ENCODE data around the gene PCLO.
A peak's percentile ranks its signal among the peaks of the same experiment; 100 is the strongest.

Gene PCLO, protein sequence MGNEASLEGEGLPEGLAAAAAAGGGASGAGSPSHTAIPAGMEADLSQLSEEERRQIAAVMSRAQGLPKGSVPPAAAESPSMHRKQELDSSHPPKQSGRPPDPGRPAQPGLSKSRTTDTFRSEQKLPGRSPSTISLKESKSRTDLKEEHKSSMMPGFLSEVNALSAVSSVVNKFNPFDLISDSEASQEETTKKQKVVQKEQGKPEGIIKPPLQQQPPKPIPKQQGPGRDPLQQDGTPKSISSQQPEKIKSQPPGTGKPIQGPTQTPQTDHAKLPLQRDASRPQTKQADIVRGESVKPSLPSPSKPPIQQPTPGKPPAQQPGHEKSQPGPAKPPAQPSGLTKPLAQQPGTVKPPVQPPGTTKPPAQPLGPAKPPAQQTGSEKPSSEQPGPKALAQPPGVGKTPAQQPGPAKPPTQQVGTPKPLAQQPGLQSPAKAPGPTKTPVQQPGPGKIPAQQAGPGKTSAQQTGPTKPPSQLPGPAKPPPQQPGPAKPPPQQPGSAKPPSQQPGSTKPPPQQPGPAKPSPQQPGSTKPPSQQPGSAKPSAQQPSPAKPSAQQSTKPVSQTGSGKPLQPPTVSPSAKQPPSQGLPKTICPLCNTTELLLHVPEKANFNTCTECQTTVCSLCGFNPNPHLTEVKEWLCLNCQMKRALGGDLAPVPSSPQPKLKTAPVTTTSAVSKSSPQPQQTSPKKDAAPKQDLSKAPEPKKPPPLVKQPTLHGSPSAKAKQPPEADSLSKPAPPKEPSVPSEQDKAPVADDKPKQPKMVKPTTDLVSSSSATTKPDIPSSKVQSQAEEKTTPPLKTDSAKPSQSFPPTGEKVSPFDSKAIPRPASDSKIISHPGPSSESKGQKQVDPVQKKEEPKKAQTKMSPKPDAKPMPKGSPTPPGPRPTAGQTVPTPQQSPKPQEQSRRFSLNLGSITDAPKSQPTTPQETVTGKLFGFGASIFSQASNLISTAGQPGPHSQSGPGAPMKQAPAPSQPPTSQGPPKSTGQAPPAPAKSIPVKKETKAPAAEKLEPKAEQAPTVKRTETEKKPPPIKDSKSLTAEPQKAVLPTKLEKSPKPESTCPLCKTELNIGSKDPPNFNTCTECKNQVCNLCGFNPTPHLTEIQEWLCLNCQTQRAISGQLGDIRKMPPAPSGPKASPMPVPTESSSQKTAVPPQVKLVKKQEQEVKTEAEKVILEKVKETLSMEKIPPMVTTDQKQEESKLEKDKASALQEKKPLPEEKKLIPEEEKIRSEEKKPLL (N-terminal part only)

DNA sequence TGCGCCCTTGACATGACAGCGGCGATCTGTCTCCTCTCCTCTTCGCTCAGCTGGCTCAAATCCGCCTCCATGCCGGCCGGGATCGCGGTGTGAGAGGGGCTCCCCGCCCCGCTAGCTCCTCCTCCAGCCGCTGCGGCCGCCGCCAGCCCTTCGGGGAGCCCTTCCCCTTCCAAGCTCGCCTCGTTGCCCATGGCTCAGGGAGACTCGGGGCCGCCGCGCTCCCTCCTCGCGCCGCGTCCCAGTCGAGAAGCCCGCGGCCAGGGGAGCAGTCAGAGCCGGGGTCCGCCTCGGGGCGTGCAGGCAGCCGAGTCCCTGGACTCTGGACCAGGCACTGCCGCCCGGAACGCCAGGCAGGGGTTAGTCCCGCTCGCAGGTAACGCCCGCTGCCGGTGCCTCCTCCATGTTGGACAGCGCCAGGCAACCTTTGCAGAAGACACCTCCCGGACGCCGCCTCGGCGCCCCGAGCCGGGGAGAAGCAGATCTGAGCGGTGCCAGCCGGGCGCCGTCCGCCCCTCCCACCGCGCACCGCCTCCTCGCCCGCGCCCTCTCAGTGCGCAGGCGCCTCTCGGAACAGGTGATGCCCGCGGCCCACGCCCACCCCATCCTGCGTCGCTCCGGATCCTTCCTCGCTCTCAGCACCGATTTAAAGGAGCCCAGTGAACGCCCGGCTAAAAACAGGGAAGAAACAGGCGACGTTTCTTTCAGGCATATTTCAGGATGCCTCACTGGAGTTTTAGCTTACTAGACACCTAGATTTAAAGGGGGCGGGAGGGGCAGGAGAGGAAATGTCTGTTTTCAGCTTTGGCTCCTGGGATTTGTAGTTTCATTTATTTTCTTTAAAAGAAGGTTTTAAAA, at the start of gene PCLO:
Gene PCLO, minus strand, starts transcription at position 483 of the 855 bp plus-strand sequence. Its CDS starts 292 bp downstream, at position 191.
- peak; percentile 86 for DNase-seq

DNA sequence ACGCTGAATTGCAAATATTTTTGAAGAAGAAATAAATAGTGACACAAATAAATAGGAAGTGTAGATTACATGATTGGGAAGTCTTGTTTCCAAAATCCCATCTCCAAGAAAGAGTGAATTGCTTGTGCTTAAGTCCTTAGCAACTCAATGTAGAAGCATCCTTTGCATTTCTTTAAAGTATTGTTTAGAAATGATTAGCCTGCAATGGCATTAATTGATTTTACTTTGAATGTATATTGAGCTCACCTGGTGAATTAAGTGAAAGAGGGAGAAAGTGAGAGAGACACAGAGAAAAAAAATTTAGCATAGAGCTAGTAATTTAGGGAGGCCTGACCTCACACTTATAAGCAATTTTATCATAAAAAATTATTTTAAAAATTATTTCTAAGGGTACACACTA, 49.0 kb upstream of the PCLO start:
- DNase-seq: no peak

DNA sequence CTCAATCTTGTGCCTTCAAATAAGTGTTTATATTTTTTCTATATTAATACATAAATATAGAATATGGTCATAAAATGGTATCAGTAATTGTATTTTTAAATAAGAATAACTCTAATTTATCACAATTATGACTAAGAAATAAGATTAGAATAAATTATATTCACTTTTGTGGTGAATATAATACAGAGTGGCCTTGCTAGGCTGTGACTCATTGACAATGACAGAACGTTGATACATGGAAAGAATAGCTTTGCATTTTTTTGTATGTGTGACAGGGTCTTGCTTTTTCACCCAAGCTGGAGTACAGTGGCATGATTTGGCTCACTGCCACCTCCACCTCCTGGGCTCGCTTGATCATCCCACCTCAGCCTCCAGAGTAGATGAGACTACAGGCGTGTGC, 47.8 kb upstream of the PCLO start:
- DNase-seq: no peak

DNA sequence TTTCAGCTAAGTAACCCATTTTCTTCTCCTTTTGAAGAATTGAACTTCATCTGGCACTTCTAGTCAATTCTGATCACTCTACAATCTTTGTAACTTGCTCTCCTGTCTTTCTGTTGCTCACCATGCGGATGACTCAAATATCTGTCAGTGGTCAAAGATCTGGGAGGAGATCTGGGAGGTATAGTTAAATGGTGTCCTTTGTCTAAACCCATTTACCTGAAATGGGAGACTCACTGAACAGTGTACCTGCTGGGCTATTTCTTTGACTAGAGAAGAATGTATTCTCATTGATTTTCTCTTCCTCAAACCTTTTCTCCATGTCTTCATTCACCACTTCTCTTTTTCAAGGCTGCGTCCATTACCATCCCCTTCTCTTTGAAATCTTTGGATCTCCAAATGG, 42.0 kb upstream of the PCLO start:
- DNase-seq: no peak

DNA sequence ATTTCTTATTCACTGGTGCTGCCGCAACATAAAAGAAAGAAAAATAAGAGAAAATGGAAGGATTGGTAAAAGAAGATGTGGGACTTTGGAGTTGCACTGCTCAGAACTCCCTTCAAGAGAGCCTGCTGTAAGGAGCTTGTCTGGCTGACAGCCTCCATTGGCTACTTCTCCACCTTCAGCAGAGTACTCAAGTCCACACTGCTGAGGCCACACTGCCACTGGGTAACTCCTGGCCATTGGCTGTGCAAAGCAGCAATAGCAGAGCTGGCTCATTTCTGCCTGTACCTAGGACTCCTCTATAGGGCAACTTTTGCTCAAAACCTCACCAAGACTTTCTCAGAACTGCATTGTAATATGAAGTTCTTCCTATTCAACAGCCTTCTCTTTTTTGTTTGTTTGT, 38.7 kb upstream of the PCLO start:
- DNase-seq: no peak

DNA sequence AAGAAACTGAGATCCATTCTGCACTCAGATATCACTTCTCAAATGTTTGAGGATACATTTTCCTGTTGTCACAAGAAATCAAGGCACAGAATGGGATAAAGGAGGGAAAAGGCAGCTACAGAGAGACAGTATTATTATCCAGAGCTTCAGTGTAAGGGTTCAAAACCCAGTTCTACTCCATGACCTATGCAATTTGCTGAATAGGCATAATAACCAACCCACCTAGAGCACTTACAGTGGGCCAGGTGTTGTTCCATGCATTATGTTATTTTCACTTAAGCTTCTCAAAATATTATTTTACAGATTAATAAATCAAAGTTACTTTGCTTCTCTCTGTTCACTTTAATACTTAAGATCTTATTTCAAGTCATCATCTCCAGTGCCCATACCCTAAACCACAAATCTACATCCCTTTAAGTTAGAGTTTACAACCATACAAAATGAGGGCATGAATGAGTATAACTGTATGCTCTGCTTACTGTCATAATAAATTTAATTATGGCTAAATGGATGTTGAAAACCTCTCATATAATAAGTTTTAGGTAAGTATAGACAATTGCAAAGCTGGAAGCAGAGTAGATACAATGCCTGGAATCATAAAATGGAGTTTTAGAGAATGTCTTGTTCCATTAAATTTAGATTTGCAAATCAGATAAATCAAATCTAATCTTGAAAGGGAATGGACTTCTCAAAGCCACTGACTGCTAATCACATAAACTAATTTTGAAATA, 28.1 kb upstream of the PCLO start:
- DNase-seq: no peak

DNA sequence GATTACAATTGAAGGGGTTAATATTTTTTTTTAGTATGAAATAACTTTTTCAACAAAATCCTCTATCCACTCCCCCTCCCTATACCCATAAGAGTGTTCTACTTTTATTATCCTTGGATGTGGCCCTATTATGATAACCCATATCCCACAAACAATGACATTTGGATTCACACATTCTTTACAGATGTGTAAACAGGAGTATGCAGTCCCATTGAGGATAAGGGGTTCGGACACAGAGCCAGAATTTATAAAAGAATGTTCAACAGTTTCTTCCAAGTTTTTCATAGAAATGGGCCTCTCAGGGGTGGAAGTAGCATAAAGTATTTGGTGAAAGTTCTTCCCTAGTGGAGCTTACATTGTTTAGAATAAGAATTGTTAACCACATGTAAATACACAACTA, 16.1 kb upstream of the PCLO start:
- DNase-seq: no peak

DNA sequence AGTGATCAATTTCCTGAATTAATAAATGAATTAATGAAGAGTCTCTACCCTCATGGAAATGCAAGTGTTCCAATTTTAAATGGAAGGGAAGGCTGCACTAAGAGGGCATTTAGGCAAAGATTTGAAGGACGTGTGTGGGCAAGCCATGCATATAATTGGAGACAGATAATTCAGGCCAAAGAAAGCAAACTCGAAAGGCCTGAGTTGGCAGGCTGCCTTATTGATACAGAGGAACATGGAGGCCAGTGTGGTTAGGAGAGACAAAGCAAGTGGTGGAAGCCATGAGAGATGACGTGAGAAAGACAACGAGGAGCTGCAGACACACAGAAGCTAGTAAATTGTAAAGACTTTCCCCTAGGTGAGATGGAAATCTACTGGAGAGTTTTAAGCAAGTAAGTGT, 15.4 kb upstream of the PCLO start:
- DNase-seq: no peak

DNA sequence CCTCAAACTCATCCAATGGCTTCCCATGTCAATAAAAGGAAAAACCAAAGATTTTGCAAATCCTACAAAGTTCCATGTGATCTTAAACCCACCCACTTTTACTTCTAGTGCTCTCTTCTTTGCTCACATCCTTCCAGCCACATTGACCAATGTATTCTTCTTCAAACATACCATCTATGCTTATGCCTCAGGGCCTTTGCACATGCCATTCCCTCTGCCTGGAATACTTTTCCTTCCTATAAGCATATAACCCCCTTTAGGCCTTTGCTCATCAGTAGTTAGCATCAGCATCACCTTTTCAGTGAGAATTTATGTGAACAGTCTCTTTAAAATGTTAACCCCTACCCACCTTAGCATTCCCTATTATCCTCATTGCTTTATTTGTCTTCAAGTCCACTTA, 11.0 kb upstream of the PCLO start:
- DNase-seq: no peak

DNA sequence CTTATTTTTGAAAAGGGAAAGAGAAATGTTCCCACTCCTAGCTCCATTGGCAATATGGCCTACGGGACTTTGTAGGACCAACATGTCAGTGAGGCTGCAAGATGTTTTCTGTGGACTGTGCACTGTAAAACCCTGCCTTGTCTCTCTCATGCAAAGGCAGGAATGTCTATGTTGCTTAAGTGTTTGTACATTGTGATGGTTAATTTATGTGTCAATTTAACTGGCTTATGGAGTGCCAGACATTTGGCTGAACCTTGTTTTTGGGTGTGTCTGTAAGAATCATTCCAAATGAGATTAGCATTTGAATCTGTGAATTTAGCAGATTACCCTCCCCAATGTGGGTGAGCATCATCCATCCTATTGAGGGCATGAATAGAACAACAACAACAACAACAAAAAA, 4.1 kb upstream of the PCLO start:
- no peak for DNase-seq

DNA sequence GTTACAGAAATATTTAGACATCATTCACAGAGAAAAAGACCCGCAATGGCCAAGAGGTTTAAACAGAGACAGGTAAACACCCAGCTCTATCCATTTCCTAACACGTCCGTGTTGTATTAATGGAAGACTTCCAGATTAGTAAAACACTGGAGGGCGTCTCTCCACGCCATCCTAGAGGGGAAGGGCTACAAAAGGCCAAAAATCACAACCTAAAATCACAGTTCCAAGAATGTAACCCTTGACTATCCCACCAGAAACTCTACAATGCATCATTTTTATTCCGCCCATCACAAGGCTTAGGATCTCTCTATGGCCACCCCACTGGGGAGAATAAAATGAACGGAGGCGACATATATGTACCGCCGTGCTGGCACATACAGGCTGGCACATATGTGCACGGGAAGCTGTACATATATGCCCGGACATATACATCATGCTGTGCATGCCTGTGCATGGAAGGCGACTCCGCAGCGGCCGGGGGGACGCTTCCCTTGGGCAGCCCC, 734 bp downstream of the PCLO start:
- no peak for DNase-seq

DNA sequence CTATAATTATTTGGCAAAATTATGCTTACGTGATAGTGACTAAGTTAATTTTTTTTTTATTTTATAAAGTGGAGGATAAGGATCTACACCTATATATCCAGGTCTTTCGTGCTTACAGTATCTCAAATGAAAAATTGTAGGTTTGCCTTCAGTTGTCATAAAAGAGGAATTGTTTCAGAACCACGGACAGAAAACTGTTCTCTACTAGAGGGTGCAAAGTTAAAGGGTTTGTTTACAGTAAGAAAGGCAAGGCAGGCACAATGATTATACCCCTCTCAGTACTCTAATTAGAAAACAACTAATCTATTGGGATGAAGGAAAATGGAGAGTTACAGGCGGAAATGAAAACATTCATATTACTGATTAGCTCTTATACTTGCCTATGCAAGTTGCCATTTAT, 1.5 kb downstream of the PCLO start:
- DNase-seq: peak; percentile 5

DNA sequence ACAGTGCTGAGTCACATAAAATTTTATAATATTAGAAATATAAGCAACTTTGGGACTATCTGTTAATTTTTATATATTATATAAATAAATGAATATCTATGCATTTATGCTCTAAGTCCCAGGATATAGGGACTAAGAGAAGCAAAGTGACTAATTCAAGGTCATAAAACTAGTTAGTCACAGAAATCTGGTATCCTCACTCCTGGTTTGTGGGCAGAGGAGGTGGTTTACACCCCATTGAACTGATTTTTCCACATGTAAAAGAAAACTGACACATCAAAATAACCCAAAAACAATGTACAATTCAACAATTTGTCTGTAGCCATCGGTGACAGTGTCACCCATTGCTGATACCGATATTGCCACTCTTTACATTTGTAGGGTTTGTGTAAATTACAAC, 3.0 kb downstream of the PCLO start:
- DNase-seq: no peak

DNA sequence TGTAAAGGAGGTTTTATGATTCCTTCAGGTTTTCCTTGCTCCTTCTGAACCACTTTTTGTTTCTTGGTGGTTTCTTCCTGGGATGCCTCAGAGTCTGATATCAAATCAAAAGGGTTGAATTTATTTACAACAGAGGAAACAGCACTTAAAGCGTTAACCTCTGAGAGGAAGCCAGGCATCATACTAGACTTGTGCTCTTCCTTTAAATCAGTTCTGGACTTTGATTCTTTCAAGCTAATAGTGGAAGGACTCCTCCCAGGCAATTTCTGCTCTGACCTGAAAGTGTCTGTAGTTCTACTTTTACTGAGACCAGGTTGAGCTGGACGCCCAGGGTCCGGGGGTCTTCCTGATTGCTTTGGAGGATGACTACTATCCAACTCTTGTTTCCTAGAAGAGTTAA, 6.7 kb downstream of the PCLO start:
- DNase-seq: no peak

DNA sequence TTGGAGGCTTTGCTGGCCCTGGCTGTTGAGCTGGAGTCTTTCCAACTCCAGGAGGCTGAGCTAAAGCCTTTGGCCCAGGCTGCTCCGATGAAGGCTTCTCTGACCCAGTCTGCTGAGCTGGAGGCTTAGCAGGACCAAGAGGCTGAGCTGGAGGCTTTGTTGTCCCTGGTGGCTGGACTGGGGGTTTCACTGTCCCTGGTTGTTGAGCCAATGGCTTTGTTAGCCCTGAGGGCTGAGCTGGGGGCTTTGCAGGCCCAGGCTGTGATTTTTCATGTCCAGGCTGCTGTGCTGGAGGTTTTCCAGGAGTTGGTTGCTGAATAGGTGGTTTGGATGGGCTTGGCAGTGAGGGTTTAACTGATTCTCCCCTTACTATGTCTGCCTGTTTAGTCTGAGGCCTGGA, 7.3 kb downstream of the PCLO start:
- no peak for DNase-seq

DNA sequence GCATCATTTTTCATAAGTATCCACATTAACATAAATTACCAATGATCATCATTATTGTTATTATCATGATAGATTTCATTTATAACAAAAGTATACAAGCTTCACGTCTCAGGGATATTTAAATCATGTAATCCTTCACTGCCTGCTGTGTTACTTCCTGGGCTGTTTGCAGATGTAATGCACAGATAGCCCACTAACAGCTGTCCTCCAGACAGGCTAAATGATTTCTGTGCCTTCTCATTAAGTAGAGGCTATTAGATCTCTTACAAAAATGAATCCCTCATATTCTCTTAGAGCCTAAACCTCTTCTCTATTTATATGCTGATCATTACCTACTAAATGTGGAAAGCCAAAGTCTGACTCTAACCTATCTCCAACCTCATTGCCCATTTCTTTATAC, 9.3 kb downstream of the PCLO start:
- no peak for DNase-seq

DNA sequence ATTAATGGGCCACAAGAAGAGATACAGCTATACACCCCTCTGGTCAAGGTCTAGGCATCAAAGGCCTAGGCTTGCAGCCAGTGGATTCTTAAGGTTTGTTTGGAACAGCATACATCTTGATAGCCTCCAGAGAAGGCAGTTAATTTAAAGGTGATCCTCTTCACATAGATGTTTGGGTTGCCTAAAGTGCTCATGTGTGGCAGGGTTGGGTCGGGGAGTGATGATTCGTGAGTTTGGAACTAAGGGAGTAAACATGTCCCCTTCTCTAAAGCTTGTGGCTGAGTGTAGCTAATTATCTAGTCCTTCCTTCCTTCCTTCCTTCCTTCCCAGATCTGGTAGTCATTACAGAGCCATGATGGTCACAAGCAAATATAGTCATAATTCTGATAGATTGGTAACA, 12.4 kb downstream of the PCLO start:
- no peak for DNase-seq

DNA sequence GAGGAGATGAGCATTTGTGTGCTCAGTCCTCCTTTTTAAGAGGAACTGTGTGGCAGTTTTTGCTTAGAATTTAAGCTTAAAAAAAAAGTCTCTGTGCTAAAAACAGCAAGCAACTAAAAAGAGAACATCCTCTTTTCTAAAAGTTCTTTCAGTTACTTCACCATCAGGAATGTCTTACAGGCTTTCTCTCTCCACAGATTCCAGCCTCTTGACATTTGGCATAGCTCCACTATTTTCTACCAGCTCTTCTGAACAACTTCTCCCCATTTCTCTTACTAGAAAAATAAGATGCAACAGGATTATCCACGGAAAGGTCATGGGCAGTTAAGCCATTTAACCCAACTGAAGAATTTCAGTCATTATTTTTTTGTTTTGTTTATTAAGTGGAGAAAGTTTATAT, 13.2 kb downstream of the PCLO start:
- no peak for DNase-seq

DNA sequence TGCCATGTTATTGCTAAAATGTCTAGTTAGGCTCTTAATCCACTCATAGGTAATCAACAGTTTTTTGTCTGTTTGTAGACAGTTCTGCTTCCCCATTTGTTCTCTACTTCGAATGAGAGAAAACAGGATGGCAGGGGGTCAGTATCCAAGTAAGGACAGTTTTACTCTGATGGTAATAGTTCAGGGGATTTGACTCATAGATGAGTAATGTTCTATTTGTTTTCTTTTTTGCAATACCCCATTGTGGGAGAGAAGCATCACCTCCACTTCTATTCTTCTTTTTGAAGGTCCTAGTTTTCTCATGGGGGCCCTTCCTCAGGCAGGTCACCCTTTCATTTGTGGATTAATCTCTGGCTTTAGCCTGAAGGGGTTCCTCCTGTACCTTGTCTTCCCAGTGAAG, 13.9 kb downstream of the PCLO start:
- no peak for DNase-seq

DNA sequence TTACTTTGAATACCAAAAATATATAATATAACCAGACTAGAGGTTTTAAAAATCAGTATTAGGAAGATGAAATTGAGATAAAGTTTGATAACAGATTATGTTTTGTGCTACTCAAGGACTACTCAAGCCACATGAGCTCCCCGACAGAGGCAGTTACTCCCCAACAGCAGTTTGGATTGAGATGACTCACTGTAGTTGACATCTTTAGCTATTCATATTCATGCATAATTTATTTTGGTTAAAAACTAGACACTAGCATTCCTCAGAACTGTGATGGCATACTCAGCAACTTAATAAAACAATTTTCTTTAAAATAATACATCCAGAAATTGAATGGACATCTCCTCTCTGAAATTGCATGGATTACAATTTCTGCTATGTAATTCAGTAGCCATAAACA, 19.6 kb downstream of the PCLO start:
- DNase-seq: no peak

DNA sequence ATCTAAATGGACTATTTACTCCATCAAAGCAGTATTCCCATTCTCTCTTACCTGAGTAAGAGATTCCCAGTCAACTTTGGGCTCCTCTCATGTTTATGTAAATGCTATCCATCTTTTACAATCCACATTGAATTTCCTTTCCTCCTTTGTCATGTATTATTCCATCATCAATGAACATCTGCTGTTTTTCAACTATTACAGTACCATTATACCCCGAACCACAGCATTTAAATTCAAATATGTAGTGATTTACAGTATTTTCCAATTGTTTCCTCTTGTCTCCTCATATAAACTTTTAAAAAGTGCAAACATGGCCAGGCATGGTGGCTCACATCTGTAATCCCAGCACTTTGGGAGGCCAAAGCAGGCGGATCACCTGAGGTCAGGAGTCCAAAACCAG, 20.3 kb downstream of the PCLO start:
- no peak for DNase-seq

DNA sequence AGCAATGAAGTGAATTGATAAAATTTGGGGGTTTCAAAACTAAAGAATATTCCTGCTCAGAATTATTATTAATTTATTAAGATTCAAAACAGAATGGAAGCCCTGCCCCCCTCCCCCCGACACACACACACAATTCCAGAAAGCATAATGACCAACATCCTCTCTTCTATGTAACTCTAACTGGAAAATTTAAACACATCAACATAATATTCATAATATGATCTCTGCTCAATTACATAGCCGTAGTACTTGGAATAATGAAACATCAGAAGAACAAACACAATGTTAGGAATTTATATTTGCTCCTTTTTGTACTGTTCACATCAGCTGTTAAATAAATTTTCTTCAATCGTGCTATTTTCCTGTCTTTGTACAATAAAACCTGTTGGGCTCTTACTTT, 20.8 kb downstream of the PCLO start:
- DNase-seq: no peak

All from NCI-H510A treated with DMSO at 0.1 percent for 48 hours (cell line).